PFSK-1 (cell line): ENCODE results near the gene SHLD1.

Source experiments
- SIN3A ChIP-seq: IDR thresholded peaks from 2 replicates; pipeline ENCODE4 v1.6.1; 2012; ENCODE audit warnings: mild to moderate bottlenecking, low read length, moderate library complexity, borderline replicate concordance; ENCODE audit not compliant: insufficient read depth
- TAF1 ChIP-seq: IDR thresholded peaks from 2 replicates; pipeline ENCODE4 v1.6.1; 2012; ENCODE audit warnings: low read length, control low read depth, borderline replicate concordance; ENCODE audit not compliant: insufficient read depth
- TF ChIP-seq, protein P1 (sequence below), 2 experiments: IDR thresholded peaks; 2 replicates each; pipeline versions ENCODE4 v1.6.1 to v1.8.0; 2011 to 2012; ENCODE audit warnings: low read depth in 2 of 2, low read length in 2 of 2, control low read depth in 1 of 2, inconsistent platforms in 1 of 2, mild to moderate bottlenecking in 1 of 2, moderate library complexity in 1 of 2; ENCODE audit not compliant: insufficient read depth in 1 of 2

DNA sequence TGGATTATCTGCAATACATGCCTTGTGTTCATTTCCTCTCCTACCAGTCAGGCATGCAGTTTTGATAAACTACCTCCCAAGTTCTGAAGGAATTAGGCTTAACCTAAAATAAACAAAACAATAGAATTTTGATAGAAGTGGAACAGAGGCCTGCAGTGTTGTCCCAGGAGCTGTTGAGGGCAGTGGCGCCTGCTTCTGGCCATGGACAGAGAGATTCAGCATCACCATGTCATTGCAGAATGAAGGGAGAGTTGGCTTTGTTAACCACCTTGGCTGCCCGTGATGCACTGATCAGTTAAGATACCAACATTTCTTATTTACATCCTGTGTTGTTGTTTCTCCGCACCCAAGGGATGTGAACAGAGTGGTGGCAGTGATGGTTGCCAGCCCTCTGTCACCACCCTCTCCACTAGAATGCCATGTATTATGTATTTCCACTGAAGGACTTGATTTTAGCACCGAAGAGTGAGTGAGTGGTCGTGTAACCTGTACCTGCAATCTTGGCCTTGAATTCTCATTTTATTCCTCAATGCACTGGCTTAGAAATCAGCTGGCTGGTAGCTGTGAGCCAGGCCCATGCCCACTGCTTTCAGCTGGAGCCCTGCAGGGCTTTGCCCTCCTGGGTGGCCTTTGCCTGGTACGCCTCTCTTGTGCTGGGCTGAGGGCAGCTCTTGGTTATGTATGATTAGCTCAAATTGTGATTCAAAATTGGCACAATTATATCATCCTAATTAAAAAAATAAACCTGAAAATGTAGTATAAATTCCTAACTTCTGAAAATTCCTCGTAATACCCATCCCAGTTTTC, 56.5 kb downstream of the SHLD1 start:
- TF ChIP-seq, protein P1, sequence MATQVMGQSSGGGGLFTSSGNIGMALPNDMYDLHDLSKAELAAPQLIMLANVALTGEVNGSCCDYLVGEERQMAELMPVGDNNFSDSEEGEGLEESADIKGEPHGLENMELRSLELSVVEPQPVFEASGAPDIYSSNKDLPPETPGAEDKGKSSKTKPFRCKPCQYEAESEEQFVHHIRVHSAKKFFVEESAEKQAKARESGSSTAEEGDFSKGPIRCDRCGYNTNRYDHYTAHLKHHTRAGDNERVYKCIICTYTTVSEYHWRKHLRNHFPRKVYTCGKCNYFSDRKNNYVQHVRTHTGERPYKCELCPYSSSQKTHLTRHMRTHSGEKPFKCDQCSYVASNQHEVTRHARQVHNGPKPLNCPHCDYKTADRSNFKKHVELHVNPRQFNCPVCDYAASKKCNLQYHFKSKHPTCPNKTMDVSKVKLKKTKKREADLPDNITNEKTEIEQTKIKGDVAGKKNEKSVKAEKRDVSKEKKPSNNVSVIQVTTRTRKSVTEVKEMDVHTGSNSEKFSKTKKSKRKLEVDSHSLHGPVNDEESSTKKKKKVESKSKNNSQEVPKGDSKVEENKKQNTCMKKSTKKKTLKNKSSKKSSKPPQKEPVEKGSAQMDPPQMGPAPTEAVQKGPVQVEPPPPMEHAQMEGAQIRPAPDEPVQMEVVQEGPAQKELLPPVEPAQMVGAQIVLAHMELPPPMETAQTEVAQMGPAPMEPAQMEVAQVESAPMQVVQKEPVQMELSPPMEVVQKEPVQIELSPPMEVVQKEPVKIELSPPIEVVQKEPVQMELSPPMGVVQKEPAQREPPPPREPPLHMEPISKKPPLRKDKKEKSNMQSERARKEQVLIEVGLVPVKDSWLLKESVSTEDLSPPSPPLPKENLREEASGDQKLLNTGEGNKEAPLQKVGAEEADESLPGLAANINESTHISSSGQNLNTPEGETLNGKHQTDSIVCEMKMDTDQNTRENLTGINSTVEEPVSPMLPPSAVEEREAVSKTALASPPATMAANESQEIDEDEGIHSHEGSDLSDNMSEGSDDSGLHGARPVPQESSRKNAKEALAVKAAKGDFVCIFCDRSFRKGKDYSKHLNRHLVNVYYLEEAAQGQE (IDR thresholded peaks at IDR 0.05; ENCODE audit: insufficient read depth in 1 of 2, low read depth in 2 of 2, low read length in 2 of 2), result no peak
- TF ChIP-seq SIN3A (no peak), TAF1 (no peak)
